B cell (primary cell): ENCODE results near the gene PRR23E. TPM values are rescaled to one million over a fixed set of nuclear protein-coding genes. Genes with fewer than 3 reads are reported as not detected.

Experiments used
- ATAC-seq: fragments of 200-7000 bp; cut with Tn5 transposase; one replicate; pipeline ENCODE4 v1.10.0; 2021; ENCODE audit warnings: low read depth, mild to moderate bottlenecking, moderate number of reproducible peaks, moderate library complexity
- CTCF ChIA-PET: fragments of 350-600 bp; sonication (Branson Sonifier 250); formaldehyde crosslinking; loops from one replicate; lab custom pipeline; 2021; ENCODE audit warnings: antibody characterized with exemption, inconsistent platforms; lab: Charles Lee
- POLR2A ChIA-PET: fragments of 350-600 bp; sonication (Branson Sonifier 250); formaldehyde crosslinking; loops from one replicate; lab custom pipeline; 2021; ENCODE audit warnings: antibody characterized with exemption; lab: Charles Lee
- DNase-seq: peaks from one replicate; pipeline ENCODE4 v3.0.0; 2013
- H2AFZ ChIP-seq: 2 replicates; pipeline ENCODE4 v1.6.1; 2012; ENCODE audit warnings: mild to moderate bottlenecking, low read depth, low read length; ENCODE audit not compliant: insufficient read depth, poor library complexity, severe bottlenecking
- H3K27ac ChIP-seq, 2 donors: 1 replicate in 1 of 2; 2 replicates in 1 of 2; pipeline ENCODE4 v1.5.1; 2012 to 2013; ENCODE audit warnings: low read length in 2 of 2, mild to moderate bottlenecking in 2 of 2, moderate library complexity in 1 of 2
- H3K27me3 ChIP-seq, 4 experiments: fragments of 200-600 bp in 1 of 4; sonication (generic) in 1 of 4; replicated peaks in 1 of 4; 1 replicate in 2 of 4; 2 replicates in 2 of 4; pipeline versions ENCODE4 v1.6.1 to v1.7.0; 2013 to 2016; ENCODE audit warnings: low read length in 3 of 4, mild to moderate bottlenecking in 2 of 4, mixed read lengths in 1 of 4, moderate library complexity in 1 of 4; ENCODE audit not compliant: insufficient read depth in 4 of 4, control insufficient read depth in 3 of 4; ENCODE audit errors: control extremely low read depth in 1 of 4
- H3K36me3 ChIP-seq, 2 experiments: replicated peaks in 1 of 2; 1 replicate in 1 of 2; 2 replicates in 1 of 2; pipeline versions ENCODE4 v1.6.1 to v1.7.1; 2013; ENCODE audit warnings: low read length in 1 of 2; ENCODE audit not compliant: insufficient read depth in 2 of 2, control insufficient read depth in 1 of 2; ENCODE audit errors: control extremely low read depth in 1 of 2, extremely low read depth in 1 of 2
- H3K4me1 ChIP-seq, 2 donors: fragments of 200-600 bp in 1 of 2; sonication (generic) in 1 of 2; 1 replicate in 1 of 2; 2 replicates in 1 of 2; pipeline versions ENCODE4 v1.5.1 to v1.6.1; 2013 to 2017; ENCODE audit warnings: low read length in 2 of 2; ENCODE audit not compliant: control insufficient read depth in 2 of 2, insufficient read depth in 2 of 2
- H3K4me2 ChIP-seq: replicated peaks from 2 replicates; pipeline ENCODE3; 2012; ENCODE audit warnings: mild to moderate bottlenecking, low read depth, low read length; ENCODE audit not compliant: poor library complexity, severe bottlenecking
- H3K4me3 ChIP-seq, 5 experiments: fragments of 200-600 bp in 1 of 5; sonication (generic) in 1 of 5; 1 replicate in 3 of 5; 2 replicates in 2 of 5; pipeline versions ENCODE4 v1.5.1 to v1.7.0; 2011 to 2016; ENCODE audit warnings: low read length in 4 of 5, mild to moderate bottlenecking in 4 of 5, low read depth in 2 of 5, control low read depth in 1 of 5, moderate library complexity in 1 of 5; ENCODE audit not compliant: insufficient read depth in 1 of 5; ENCODE audit errors: control extremely low read depth in 1 of 5, extremely low read depth in 1 of 5
- H3K79me2 ChIP-seq: fragments of 200-600 bp; sonication (generic); one replicate; pipeline ENCODE4 v1.6.0; 2016; ENCODE audit warnings: low read length; ENCODE audit not compliant: control insufficient read depth, insufficient read depth
- H3K9ac ChIP-seq: fragments of 200-600 bp; sonication (generic); 2 replicates; pipeline ENCODE4 v1.6.1; 2017; ENCODE audit warnings: mild to moderate bottlenecking, low read length, moderate library complexity
- H3K9me3 ChIP-seq, 3 donors: one replicate each; pipeline versions ENCODE4 v1.6.1 to v1.7.1; 2013; ENCODE audit warnings: low read length in 2 of 3; ENCODE audit not compliant: control insufficient read depth in 2 of 3, insufficient read depth in 1 of 3; ENCODE audit errors: control extremely low read depth in 1 of 3
- H4K20me1 ChIP-seq: 2 replicates; pipeline ENCODE4 v1.6.0; 2012; ENCODE audit warnings: mild to moderate bottlenecking, low read length; ENCODE audit not compliant: insufficient read depth, control insufficient read depth, poor library complexity, severe bottlenecking
- H3K27ac Mint-ChIP-seq: one replicate; pipeline ENCODE4 v1.8.0; 2021; ENCODE audit warnings: mixed read lengths
- H3K27me3 Mint-ChIP-seq: one replicate; pipeline ENCODE4 v1.8.0; 2021; ENCODE audit warnings: mixed read lengths
- H3K4me1 Mint-ChIP-seq: one replicate; pipeline ENCODE4 v1.8.0; 2021; ENCODE audit warnings: mixed read lengths
- H3K4me3 Mint-ChIP-seq: one replicate; pipeline ENCODE4 v1.8.0; 2021; ENCODE audit warnings: mixed read lengths
- H3K9me3 Mint-ChIP-seq: one replicate; pipeline ENCODE4 v1.8.0; 2022; ENCODE audit warnings: mixed read lengths; ENCODE audit not compliant: insufficient read depth
- EZH2 ChIP-seq: IDR thresholded peaks from 2 replicates; pipeline ENCODE4 v1.6.1; 2012; ENCODE audit warnings: borderline replicate concordance, low read depth, mild to moderate bottlenecking, moderate library complexity, low read length; ENCODE audit not compliant: insufficient read depth, poor library complexity, severe bottlenecking
- WGBS: methylation state at CpG from one replicate; pipeline ENCODE4 v1.1.5; 2013; ENCODE audit warnings: missing lambda C conversion rate; ENCODE audit not compliant: insufficient coverage; 5-methylcytosine and 5-hydroxymethylcytosine counted together
- intact Hi-C: fragments of 100-400 bp; cut with micrococcal nuclease; formaldehyde crosslinking; loops from one replicate; pipeline ENCODE4 v1.10.0; 2022
- polyA plus RNA-seq: library from polyadenylated mRNA; depleted of rRNA; stranded (reverse); fragments of >200 nt; gene quantifications from 2 replicates; pipeline ENCODE4 v1.2.3, GENCODE V29; 2012
- total RNA-seq, 2 donors: library from RNA; stranded (reverse); fragments of 120-200 nt in 1 of 2; gene quantifications; 1 replicate in 1 of 2; 2 replicates in 1 of 2; pipeline versions ENCODE4 v1.2.3 to v1.2.4, GENCODE V29; 2013 to 2022
- TF ChIP-seq, protein P1 (sequence below): fragments of 200-600 bp; IDR thresholded peaks from one replicate; pipeline ENCODE4 v1.8.0; 2022; ENCODE audit warnings: antibody characterized with exemption, mild to moderate bottlenecking

Gene PRR23E
- total and polyA plus RNA-seq, 2 donors (not counting 1 experiment from before 2014, with no cell fraction given): not detected

DNA sequence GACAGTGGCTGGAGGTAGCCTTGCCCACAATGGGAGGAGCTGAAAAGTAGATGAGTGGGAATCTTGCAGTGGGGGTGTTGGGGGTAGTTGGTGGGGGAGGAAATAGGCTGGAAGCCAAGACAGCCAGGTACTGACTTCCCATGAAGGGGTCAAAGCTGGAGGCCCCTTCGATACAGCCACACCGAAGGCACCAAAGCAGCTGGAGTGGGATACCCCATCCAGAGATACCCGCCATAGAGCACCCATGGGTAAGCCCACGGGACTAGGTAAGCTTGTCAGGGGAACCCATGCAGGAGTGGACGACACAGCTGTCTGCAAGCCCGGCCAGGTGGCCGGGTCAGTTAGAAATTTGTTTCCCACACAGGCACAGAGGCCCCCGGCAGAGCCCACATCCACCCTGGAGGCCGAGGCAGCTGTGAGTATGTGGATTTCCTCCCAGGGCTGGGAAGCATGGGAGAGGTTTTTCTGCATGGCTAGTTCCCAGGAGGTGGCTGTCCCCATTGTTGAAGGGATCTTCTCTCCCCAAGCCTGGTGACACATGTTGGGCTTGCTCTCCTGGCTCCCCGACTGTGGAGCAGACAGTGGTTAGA, 28.6 kb downstream of the PRR23E start:
- WGBS: 58% methylated on average over 8 of the region's 10 CpGs

DNA sequence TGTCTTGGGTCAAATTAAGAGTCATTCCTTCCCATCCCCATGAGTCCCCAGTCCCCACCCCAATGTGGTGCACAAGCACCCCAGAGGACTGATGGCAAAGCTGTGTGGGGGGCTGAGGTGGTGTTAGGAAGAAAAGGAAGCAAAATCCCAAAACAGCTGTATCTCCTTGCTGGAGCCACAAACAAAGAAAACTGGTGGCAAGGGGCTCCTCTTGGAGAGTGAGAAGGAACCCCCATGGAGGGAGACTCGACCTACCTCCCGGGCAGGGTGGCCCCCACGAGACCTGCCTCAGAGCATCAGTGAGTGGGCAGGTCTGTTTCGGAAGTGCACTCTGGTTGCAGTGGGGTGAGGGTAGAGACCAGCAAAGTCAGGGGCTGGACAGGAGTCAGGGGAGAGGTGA, 29.2 kb downstream of the PRR23E start:
- 93% methylated on average over 4 of the region's 4 CpGs for WGBS
- H3K27me3 ChIP-seq: peaks cover 0 to 2% (median 0%) of the 10 kb centered on the region in 4 experiments
- no peak overlapping the region for H3K4me3 ChIP-seq
- H3K79me2 ChIP-seq: no peaks in the 10 kb centered on the region
- ChIA-PET POLR2A (no interaction called here), CTCF (no interaction called here)
- Mint-ChIP-seq H3K27ac (no peak overlapping the region), H3K27me3 (peaks cover 14% of the 10 kb centered on the region), H3K9me3 (peaks cover 8% of the 10 kb centered on the region), H3K4me1 (no peaks in the 10 kb centered on the region), H3K4me3 (no peak overlapping the region)
- H3K27ac ChIP-seq: no peak overlapping the region
- no peaks in the 10 kb centered on the region for H3K36me3 ChIP-seq
- intact Hi-C loops: no loop called here
- H2AFZ ChIP-seq: no peak overlapping the region
- H4K20me1 ChIP-seq: no peaks in the 10 kb centered on the region
- TF ChIP-seq, protein P1, sequence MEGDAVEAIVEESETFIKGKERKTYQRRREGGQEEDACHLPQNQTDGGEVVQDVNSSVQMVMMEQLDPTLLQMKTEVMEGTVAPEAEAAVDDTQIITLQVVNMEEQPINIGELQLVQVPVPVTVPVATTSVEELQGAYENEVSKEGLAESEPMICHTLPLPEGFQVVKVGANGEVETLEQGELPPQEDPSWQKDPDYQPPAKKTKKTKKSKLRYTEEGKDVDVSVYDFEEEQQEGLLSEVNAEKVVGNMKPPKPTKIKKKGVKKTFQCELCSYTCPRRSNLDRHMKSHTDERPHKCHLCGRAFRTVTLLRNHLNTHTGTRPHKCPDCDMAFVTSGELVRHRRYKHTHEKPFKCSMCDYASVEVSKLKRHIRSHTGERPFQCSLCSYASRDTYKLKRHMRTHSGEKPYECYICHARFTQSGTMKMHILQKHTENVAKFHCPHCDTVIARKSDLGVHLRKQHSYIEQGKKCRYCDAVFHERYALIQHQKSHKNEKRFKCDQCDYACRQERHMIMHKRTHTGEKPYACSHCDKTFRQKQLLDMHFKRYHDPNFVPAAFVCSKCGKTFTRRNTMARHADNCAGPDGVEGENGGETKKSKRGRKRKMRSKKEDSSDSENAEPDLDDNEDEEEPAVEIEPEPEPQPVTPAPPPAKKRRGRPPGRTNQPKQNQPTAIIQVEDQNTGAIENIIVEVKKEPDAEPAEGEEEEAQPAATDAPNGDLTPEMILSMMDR: no peak
- TF ChIP-seq EZH2: no peak
- peaks cover 0 to 25% (median 0%) of the 10 kb centered on the region in 3 donors for H3K9me3 ChIP-seq
- no peaks in the 10 kb centered on the region for H3K4me1 ChIP-seq
- no peak overlapping the region for H3K4me2 ChIP-seq
- DNase-seq: no peak
- no peak overlapping the region for H3K9ac ChIP-seq
- ATAC-seq: no peak

More for the DNA sequence above, 28.6 kb downstream of the PRR23E start:
- Mint-ChIP-seq H3K4me1 (no peaks in the 10 kb centered on the region), H3K27me3 (peaks cover 14% of the 10 kb centered on the region), H3K27ac (no peak overlapping the region), H3K4me3 (no peak overlapping the region), H3K9me3 (peaks cover 8% of the 10 kb centered on the region)
- peaks cover 0 to 19% (median 0%) of the 10 kb centered on the region in 3 donors for H3K9me3 ChIP-seq
- H3K4me2 ChIP-seq: no peak overlapping the region
- TF ChIP-seq, protein P1: no peak
- TF ChIP-seq EZH2: no peak
- no peak for ATAC-seq
- CTCF ChIA-PET: no interaction called here
- no peaks in the 10 kb centered on the region for H3K36me3 ChIP-seq
- DNase-seq: no peak
- no peaks in the 10 kb centered on the region for H3K4me1 ChIP-seq
- peaks cover 0 to 2% (median 0%) of the 10 kb centered on the region in 4 experiments for H3K27me3 ChIP-seq
- H3K27ac ChIP-seq: no peak overlapping the region
- H3K9ac ChIP-seq: no peak overlapping the region
- intact Hi-C loops: no loop called here
- H4K20me1 ChIP-seq: no peaks in the 10 kb centered on the region
- POLR2A ChIA-PET: no interaction called here
- no peak overlapping the region for H2AFZ ChIP-seq
- H3K79me2 ChIP-seq: no peaks in the 10 kb centered on the region
- H3K4me3 ChIP-seq: no peak overlapping the region
